Fibroblast of pulmonary artery (primary cell): ENCODE data around the gene PIANP.

ENCODE experiments used
- DNase-seq: peaks from one replicate; pipeline ENCODE4 v3.0.0-alpha.2; 2010; ENCODE audit warnings: low read depth
- H3K4me3 ChIP-seq: replicated peaks from 2 replicates; pipeline ENCODE4 v1.5.1; 2011; ENCODE audit warnings: low read depth, mild to moderate bottlenecking, control low read depth, low read length, moderate library complexity
- TF ChIP-seq, protein P1 (sequence below): IDR thresholded peaks from 2 replicates; pipeline ENCODE4 v1.5.1; 2011; ENCODE audit warnings: mild to moderate bottlenecking, control low read depth, low read length, inconsistent platforms; ENCODE audit errors: missing control alignments

Gene PIANP

GRCh38 chr12:6688999-6689882 lies 11.4 kb downstream of the PIANP start, which contains the start of gene ZNF384:
Gene ZNF384 (minus strand): TSS chr12:6689375. CDS start chr12:6679520, 9,855 bp downstream.
- H3K4me3 ChIP-seq: peak within 1 kb of the TSS; percentile 78
- TF ChIP-seq, protein P1, sequence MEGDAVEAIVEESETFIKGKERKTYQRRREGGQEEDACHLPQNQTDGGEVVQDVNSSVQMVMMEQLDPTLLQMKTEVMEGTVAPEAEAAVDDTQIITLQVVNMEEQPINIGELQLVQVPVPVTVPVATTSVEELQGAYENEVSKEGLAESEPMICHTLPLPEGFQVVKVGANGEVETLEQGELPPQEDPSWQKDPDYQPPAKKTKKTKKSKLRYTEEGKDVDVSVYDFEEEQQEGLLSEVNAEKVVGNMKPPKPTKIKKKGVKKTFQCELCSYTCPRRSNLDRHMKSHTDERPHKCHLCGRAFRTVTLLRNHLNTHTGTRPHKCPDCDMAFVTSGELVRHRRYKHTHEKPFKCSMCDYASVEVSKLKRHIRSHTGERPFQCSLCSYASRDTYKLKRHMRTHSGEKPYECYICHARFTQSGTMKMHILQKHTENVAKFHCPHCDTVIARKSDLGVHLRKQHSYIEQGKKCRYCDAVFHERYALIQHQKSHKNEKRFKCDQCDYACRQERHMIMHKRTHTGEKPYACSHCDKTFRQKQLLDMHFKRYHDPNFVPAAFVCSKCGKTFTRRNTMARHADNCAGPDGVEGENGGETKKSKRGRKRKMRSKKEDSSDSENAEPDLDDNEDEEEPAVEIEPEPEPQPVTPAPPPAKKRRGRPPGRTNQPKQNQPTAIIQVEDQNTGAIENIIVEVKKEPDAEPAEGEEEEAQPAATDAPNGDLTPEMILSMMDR: no peak
- DNase-seq: peak; percentile 99

DNA sequence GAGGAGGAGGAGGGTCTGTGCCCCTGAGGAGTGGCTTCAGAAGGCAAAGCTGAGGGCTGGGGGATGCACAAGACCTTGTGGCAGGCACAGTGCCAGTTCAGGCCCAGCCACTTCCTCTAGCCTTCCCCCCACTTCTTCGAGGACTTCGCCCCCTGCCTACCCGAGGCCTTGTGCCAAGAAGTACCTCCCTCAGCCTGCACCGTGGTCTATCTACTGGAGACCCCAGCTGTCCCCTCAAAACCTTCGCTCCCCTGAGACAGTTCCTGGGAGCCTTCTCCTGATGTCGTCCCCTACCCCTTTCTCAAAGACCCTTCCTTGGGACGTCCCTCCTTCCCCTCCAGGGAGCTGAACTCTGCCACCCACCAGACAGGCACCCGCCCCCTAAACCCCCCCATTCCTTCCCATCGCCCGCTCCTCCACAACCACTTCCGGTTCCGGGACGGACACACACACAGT lies 12.0 kb downstream of the PIANP start:
- TF ChIP-seq, protein P1: no peak

DNA sequence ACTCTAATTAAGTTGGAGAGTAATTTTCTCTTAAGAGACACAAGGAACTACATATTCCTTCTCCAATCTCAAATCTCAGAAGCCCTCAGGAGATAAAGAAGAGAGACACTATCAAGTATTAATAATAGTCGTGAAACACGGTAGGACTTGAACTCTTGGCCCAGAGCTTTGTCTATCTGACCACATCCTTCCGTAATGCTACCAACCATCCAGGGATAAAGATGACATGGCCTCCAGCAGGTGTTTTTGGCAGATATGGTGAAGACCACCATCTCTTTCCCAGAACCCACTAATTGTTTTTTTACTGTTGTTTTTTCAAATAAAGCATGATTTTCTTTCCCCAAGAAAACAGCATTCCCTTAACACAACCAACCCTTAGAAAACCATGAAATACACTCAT lies 14.8 kb downstream of the PIANP start:
- no peak overlapping the region for H3K4me3 ChIP-seq
- TF ChIP-seq, protein P1: no peak
- no peak for DNase-seq

More for the DNA sequence above, 12.0 kb downstream of the PIANP start:
- DNase-seq: no peak
- H3K4me3 ChIP-seq: peak overlapping the region; percentile 78

GRCh38 chr12:6684609-6685008 lies 16.0 kb downstream of the PIANP start:
- no peak overlapping the region for H3K4me3 ChIP-seq
- DNase-seq: peak; percentile 40
- TF ChIP-seq, protein P1: peak; percentile 47

GRCh38 chr12:6676962-6677361 lies 23.7 kb downstream of the PIANP start:
- H3K4me3 ChIP-seq: no peak overlapping the region
- no peak for DNase-seq
- TF ChIP-seq, protein P1: no peak

DNA sequence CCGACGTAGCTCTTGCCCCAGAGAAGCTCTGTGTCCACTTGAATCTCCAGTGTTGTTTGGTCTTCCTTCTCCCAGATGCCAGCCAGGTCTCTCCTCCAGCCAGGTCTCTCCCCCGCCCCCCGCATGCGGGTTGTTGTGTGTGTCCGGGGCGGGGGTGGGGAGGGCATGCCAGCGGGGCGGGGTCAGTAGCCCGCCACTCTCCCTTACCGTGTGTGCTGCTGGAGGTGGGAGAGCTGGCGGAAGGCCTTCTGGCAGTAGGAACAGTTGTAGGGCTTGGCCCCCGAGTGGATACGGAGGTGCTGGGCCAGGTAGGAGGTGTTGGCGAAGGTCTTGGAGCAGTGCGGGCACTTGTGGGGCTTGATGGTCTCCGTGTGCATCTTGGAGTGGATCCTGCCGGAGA lies 28.5 kb downstream of the PIANP start:
- TF ChIP-seq, protein P1: no peak
- DNase-seq: no peak
- no peak overlapping the region for H3K4me3 ChIP-seq
